A549 (cell line): ENCODE results near the gene SZT2. TPM values are rescaled to one million over a fixed set of nuclear protein-coding genes. Genes with fewer than 3 reads are reported as not detected.
A peak's percentile ranks its signal among the peaks of the same experiment; 100 is the strongest.

ENCODE experiments used
- ATAC-seq, 2 experiments: fragments of 200-7000 bp in 1 of 2; fragments of >200 bp in 1 of 2; cut with Nextera tagmentation in 1 of 2; cut with Tn5 transposase in 1 of 2; 3 replicates each; pipeline versions ENCODE4 v1.8.0 to v1.9.1; 2018 to 2020; ENCODE audit warnings: mild to moderate bottlenecking in 1 of 2, moderate library complexity in 1 of 2
- CTCF ChIA-PET: fragments of 300-600 bp; sonication (Branson Sonifier 250); formaldehyde crosslinking; extraction: SDS; loops from one replicate; lab custom pipeline; 2021; ENCODE audit warnings: antibody characterized with exemption, inconsistent platforms; lab: Yijun Ruan, JAX
- POLR2A ChIA-PET: fragments of 350-600 bp; formaldehyde crosslinking; extraction: SDS; loops from one replicate; lab custom pipeline; 2021; ENCODE audit warnings: antibody characterized with exemption, inconsistent platforms; lab: Yijun Ruan, JAX
- DNase-seq, 2 experiments: peaks; one replicate each; pipeline versions ENCODE4 v3.0.0 to v3.0.0-alpha.2; 2011 to 2016; ENCODE audit warnings: low read depth in 1 of 2, low spot score in 1 of 2
- FAIRE-seq: peaks from 2 replicates; lab custom pipeline; 2011; peaks lifted over from hg19 to GRCh38; lab: Jason Lieb, UNC
- H3K27ac ChIP-seq, 2 experiments: fragments of >200 bp; sonication (Bioruptor Twin); formaldehyde crosslinking; 3 replicates each; pipeline ENCODE4 v1.5.1; 2016 to 2017
- H3K4me1 ChIP-seq: fragments of >200 bp; sonication (Bioruptor Twin); formaldehyde crosslinking; 3 replicates; pipeline ENCODE4 v1.6.1; 2016
- H3K4me2 ChIP-seq: fragments of >200 bp; sonication (Bioruptor Twin); formaldehyde crosslinking; 3 replicates; pipeline ENCODE4 v1.6.1; 2016
- H3K4me3 ChIP-seq: fragments of >200 bp; sonication (Bioruptor Twin); formaldehyde crosslinking; 3 replicates; pipeline ENCODE4 v1.5.1; 2016
- H3K9me3 ChIP-seq: fragments of >200 bp; sonication (Bioruptor Twin); formaldehyde crosslinking; 3 replicates; pipeline ENCODE4 v1.6.1; 2016
- BCL3 ChIP-seq: fragments of >200 bp; sonication (Bioruptor Twin); formaldehyde crosslinking; IDR thresholded peaks from 3 replicates; pipeline ENCODE4 v1.6.1; 2016
- BHLHE40 ChIP-seq: IDR thresholded peaks from 2 replicates; pipeline ENCODE4 v1.6.1; 2012; ENCODE audit warnings: low read depth, low read length, inconsistent platforms
- CBX2 ChIP-seq: fragments of 200-600 bp; sonication (generic); IDR thresholded peaks from 2 replicates; pipeline ENCODE4 v1.6.1; 2016; ENCODE audit warnings: low read depth, mild to moderate bottlenecking, borderline replicate concordance
- CHD4 ChIP-seq: fragments of 200-600 bp; sonication (generic); IDR thresholded peaks from 2 replicates; pipeline ENCODE4 v1.6.1; 2016; ENCODE audit warnings: antibody characterized with exemption, mild to moderate bottlenecking, borderline replicate concordance
- EHF ChIP-seq: fragments of 250-450 bp; sonication (Bioruptor Pico); IDR thresholded peaks from 2 replicates; pipeline ENCODE4 v1.5.0; 2020; ENCODE audit warnings: mild to moderate bottlenecking
- ELK1 ChIP-seq: fragments of 150-350 bp; IDR thresholded peaks from 2 replicates; pipeline ENCODE4 v1.6.1; 2014; ENCODE audit warnings: low read depth, mild to moderate bottlenecking, low read length
- EP300 ChIP-seq, 2 experiments: fragments of >200 bp; sonication (Bioruptor Twin); formaldehyde crosslinking; IDR thresholded peaks; 2 replicates in 1 of 2; 3 replicates in 1 of 2; pipeline ENCODE4 v1.6.1; 2016 to 2017
- ESRRA ChIP-seq: fragments of 150-350 bp; IDR thresholded peaks from 2 replicates; pipeline ENCODE4 v1.6.1; 2014; ENCODE audit warnings: mild to moderate bottlenecking, low read length, borderline replicate concordance
- FOSB ChIP-seq: fragments of 250-450 bp; sonication (Bioruptor Pico); IDR thresholded peaks from 2 replicates; pipeline ENCODE4 v1.5.0; 2020; ENCODE audit warnings: mild to moderate bottlenecking, moderate library complexity
- FOXS1 ChIP-seq: fragments of 250-450 bp; sonication (Bioruptor Pico); IDR thresholded peaks from 2 replicates; pipeline ENCODE4 v1.5.0; 2020; ENCODE audit warnings: mild to moderate bottlenecking, moderate library complexity
- GATA3 ChIP-seq: IDR thresholded peaks from 2 replicates; pipeline ENCODE4 v1.6.1; 2012; ENCODE audit warnings: borderline replicate concordance
- HDAC2 ChIP-seq: fragments of 200-600 bp; sonication (generic); IDR thresholded peaks from 2 replicates; pipeline ENCODE4 v1.6.1; 2016
- HOXB13 ChIP-seq: fragments of 250-450 bp; sonication (Bioruptor Pico); IDR thresholded peaks from 2 replicates; pipeline ENCODE4 v1.5.0; 2020; ENCODE audit warnings: low read depth, mild to moderate bottlenecking, moderate library complexity
- JUN ChIP-seq, 2 experiments: fragments of >200 bp; sonication (Bioruptor Twin); formaldehyde crosslinking; IDR thresholded peaks; 2 replicates in 1 of 2; 3 replicates in 1 of 2; pipeline ENCODE4 v1.6.1; 2016 to 2017
- JUNB ChIP-seq: fragments of >200 bp; sonication (Bioruptor Twin); formaldehyde crosslinking; IDR thresholded peaks from 2 replicates; pipeline ENCODE4 v1.6.1; 2016
- KDM5A ChIP-seq: fragments of 200-600 bp; sonication (generic); IDR thresholded peaks from 2 replicates; pipeline ENCODE4 v1.6.1; 2016; ENCODE audit warnings: antibody characterized with exemption, mild to moderate bottlenecking
- MAFK ChIP-seq: fragments of 450-650 bp; IDR thresholded peaks from 2 replicates; pipeline ENCODE4 v1.6.1; 2014; ENCODE audit not compliant: partially characterized antibody
- MAX ChIP-seq: IDR thresholded peaks from 2 replicates; pipeline ENCODE4 v1.6.1; 2012
- MAZ ChIP-seq: fragments of 150-350 bp; IDR thresholded peaks from 2 replicates; pipeline ENCODE4 v1.6.1; 2014; ENCODE audit warnings: antibody characterized with exemption, low read depth, low read length, borderline replicate concordance
- MYC ChIP-seq: IDR thresholded peaks from 2 replicates; pipeline ENCODE4 v1.6.1; 2012; ENCODE audit warnings: mild to moderate bottlenecking, inconsistent platforms, low read length, improper control_type of control experiment, borderline replicate concordance
- NFE2L2 ChIP-seq: fragments of 150-350 bp; conservative IDR thresholded peaks from 2 replicates; pipeline ENCODE4 v1.6.1; 2014; ENCODE audit warnings: low read length
- NPAS2 ChIP-seq: fragments of 250-450 bp; sonication (Bioruptor Pico); IDR thresholded peaks from 2 replicates; pipeline ENCODE4 v1.8.0; 2022; ENCODE audit warnings: mild to moderate bottlenecking, moderate library complexity, borderline replicate concordance
- NR3C1 ChIP-seq: fragments of >200 bp; sonication (Bioruptor Twin); formaldehyde crosslinking; IDR thresholded peaks from 3 replicates; pipeline ENCODE4 v1.6.1; 2017
- PBX3 ChIP-seq: IDR thresholded peaks from 2 replicates; pipeline ENCODE4 v1.6.1; 2012
- PHF8 ChIP-seq: fragments of 200-600 bp; sonication (generic); IDR thresholded peaks from 2 replicates; pipeline ENCODE4 v1.6.1; 2016; ENCODE audit warnings: low read depth, mild to moderate bottlenecking, antibody characterized with exemption, moderate library complexity, borderline replicate concordance
- POLR2A ChIP-seq: IDR thresholded peaks from 2 replicates; pipeline ENCODE4 v1.6.1; 2012; ENCODE audit warnings: mild to moderate bottlenecking, low read length
- RAD21 ChIP-seq, 2 experiments: fragments of >200 bp in 1 of 2; sonication (Bioruptor Twin) in 1 of 2; formaldehyde crosslinking in 1 of 2; IDR thresholded peaks in 1 of 2; conservative IDR thresholded peaks in 1 of 2; 2 replicates in 1 of 2; 3 replicates in 1 of 2; pipeline ENCODE4 v1.6.1; 2012 to 2018; ENCODE audit warnings: inconsistent platforms in 1 of 2
- RCOR1 ChIP-seq: fragments of 150-350 bp; IDR thresholded peaks from 2 replicates; pipeline ENCODE4 v1.6.1; 2014; ENCODE audit warnings: antibody characterized with exemption, low read length, low read depth
- RFX5 ChIP-seq: fragments of 450-650 bp; IDR thresholded peaks from 2 replicates; pipeline ENCODE4 v1.7.1; 2014; ENCODE audit warnings: antibody characterized with exemption, mild to moderate bottlenecking, moderate library complexity
- SMC3 ChIP-seq: fragments of >200 bp; sonication (Bioruptor Twin); formaldehyde crosslinking; IDR thresholded peaks from 3 replicates; pipeline ENCODE4 v1.6.1; 2018; ENCODE audit warnings: inconsistent platforms
- SREBF2 ChIP-seq: fragments of 450-650 bp; IDR thresholded peaks from 2 replicates; pipeline ENCODE4 v1.6.1; 2014; ENCODE audit warnings: mild to moderate bottlenecking, moderate library complexity
- TP53 ChIP-seq: fragments of 250-450 bp; sonication (Bioruptor Pico); IDR thresholded peaks from 2 replicates; pipeline ENCODE4 v1.5.0; 2021; ENCODE audit warnings: mild to moderate bottlenecking, moderate library complexity
- ZFP36 ChIP-seq: fragments of 450-650 bp; IDR thresholded peaks from 2 replicates; pipeline ENCODE4 v1.6.1; 2014; ENCODE audit warnings: borderline replicate concordance; ENCODE audit not compliant: partially characterized antibody
- ZNF302 ChIP-seq: fragments of 250-450 bp; sonication (Bioruptor Pico); IDR thresholded peaks from 2 replicates; pipeline ENCODE4 v1.9.0; 2021; ENCODE audit warnings: inconsistent platforms, mild to moderate bottlenecking, moderate library complexity
- ZSCAN20 ChIP-seq: fragments of 250-450 bp; sonication (Bioruptor Pico); IDR thresholded peaks from 2 replicates; pipeline ENCODE4 v1.8.0; 2022; ENCODE audit warnings: mild to moderate bottlenecking, moderate library complexity
- WGBS: methylation state at CpG from one replicate; pipeline ENCODE4 v1.1.6; 2017; ENCODE audit errors: missing lambda C conversion rate; 5-methylcytosine and 5-hydroxymethylcytosine counted together
- polyA plus RNA-seq, 4 experiments: library from polyadenylated mRNA; depleted of rRNA in 3 of 4; stranded (reverse); fragments of >200 nt; fragmentation: RNase III in 1 of 4; extraction: RNeasy Plus Mini Kit Qiagen cat#74134 plus additional on column Dnase treatment in 1 of 4; gene quantifications; 2 replicates in 3 of 4; 3 replicates in 1 of 4; pipeline ENCODE4 v1.2.3, GENCODE V29; 2011 to 2017

SZT2 gene
- polyA plus RNA-seq, 2 of the 4 experiments (the other 2 are of a cell fraction): 6.1 to 6.5 TPM

GRCh38 chr1:43357251-43357650, 32.4 kb upstream of the SZT2 start:
- POLR2A ChIA-PET: interaction anchor here (2.6 kb wide), 1 partner anchor 150 kb away, joined by 10 read pairs; no protein-coding TSS in a partner anchor
- no peak for FAIRE-seq
- Histone ChIP-seq H3K9me3 (no peaks in the 10 kb centered on the region), H3K4me3 (no peak overlapping the region), H3K4me2 (peak overlapping the region; percentile 91), H3K4me1 (peaks cover 30% of the 10 kb centered on the region), H3K27ac (peak overlapping the region in 1 of 2 experiments; percentile 97; a peak in 2 of 6 replicates)
- TF ChIP-seq ZSCAN20 (no peak), HDAC2 (no peak), ESRRA (no peak), TP53 (CRISPR knock-in tag) (no peak), JUN (IDR thresholded peaks at IDR 0.05) (no peak), SMC3 (no peak), CHD4 (no peak), RFX5 (no peak), MYC (no peak), GATA3 (no peak), ELK1 (no peak), NPAS2 (CRISPR knock-in tag) (no peak), SREBF2 (no peak), POLR2A (no peak), BCL3 (no peak), FOXS1 (no peak), EHF (CRISPR knock-in tag) (no peak), EP300 (IDR thresholded peaks at IDR 0.05) (no peak), BHLHE40 (no peak)
- no peak for ATAC-seq
- no peak for DNase-seq
- CTCF ChIA-PET: interaction anchor here (1.7 to 3.3 kb wide), 2 partner anchors 25 to 120 kb away, joined by 4 to 9 read pairs; no protein-coding TSS in a partner anchor
- 95% methylated on average over 4 of the region's 4 CpGs for WGBS

- peaks cover 35% of the 10 kb centered on the region for H3K4me1 ChIP-seq
- H3K4me2 ChIP-seq: peak overlapping the region; percentile 91
- ChIA-PET POLR2A (interaction anchor here (0.5 to 2.6 kb wide), 15 partner anchors 10 to 588 kb away, joined by 3 to 37 read pairs (median 4); partner anchors contain the start of genes ELOVL1, MED8, PTPRF and SZT2), CTCF (interaction anchor here (0.8 to 3.3 kb wide), 7 partner anchors 12 to 194 kb away, joined by 3 to 9 read pairs (median 3); no protein-coding TSS in a partner anchor)
- H3K4me3 ChIP-seq: peak overlapping the region; percentile 62
- no peaks in the 10 kb centered on the region for H3K9me3 ChIP-seq
- peak overlapping the region; percentile 92 to 97 for H3K27ac ChIP-seq
- DNase-seq (peak; percentile 58 to 72), FAIRE-seq (no peak), ATAC-seq (peak; percentile 60 to 64)
- WGBS: 3% methylated on average over 15 of the region's 33 CpGs
- TF ChIP-seq PBX3 (no peak), RCOR1 (no peak), SMC3 (0 out of 3 replicates have a peak, but pooled peaks have one; percentile 6), MAZ (no peak), NFE2L2 (no peak), FOSB (no peak), MAX (no peak), NR3C1 (no peak), HOXB13 (CRISPR knock-in tag) (no peak), ZFP36 (no peak), BCL3 (peak; percentile 89; the same call in 2 of the 3 replicates), PHF8 (peak; percentile 59; the same call in 1 of the 2 replicates), POLR2A (peak; percentile 72), MAFK (no peak), CBX2 (no peak), RAD21 (conservative IDR thresholded peaks at IDR 0.05 in 1 of 2, IDR thresholded peaks at IDR 0.05 in 1 of 2) (peak in 1 of 2 experiments; percentile 30; a peak in 2 of 5 replicates), HDAC2 (no peak), ZNF302 (CRISPR knock-in tag) (no peak), KDM5A (no peak), JUN (IDR thresholded peaks at IDR 0.05) (peak; percentile 78 to 81), JUNB (no peak)
These were observed 31.5 kb upstream of the SZT2 start for GRCh38 chr1:43358121-43358745.
